Testis (tissue), 3 donors: Measurements from ENCODE around the gene CHST9. TPM values are rescaled to one million over a fixed set of nuclear protein-coding genes. Genes with fewer than 3 reads are reported as not detected.

Experiments used
- DNase-seq: peaks from one replicate; pipeline ENCODE4 v3.0.0-alpha.2; 2019
- H3K27ac ChIP-seq, 2 donors: fragments of 200-600 bp; sonication (generic); one replicate each; pipeline ENCODE4 v1.5.1; 2019
- H3K27me3 ChIP-seq: fragments of 200-600 bp; sonication (generic); one replicate; pipeline ENCODE4 v1.5.1; 2019
- H3K36me3 ChIP-seq: fragments of 200-600 bp; sonication (generic); one replicate; pipeline ENCODE4 v1.5.1; 2017; ENCODE audit warnings: low read depth; ENCODE audit errors: missing control alignments
- H3K4me1 ChIP-seq: fragments of 200-600 bp; sonication (generic); one replicate; pipeline ENCODE4 v1.5.1; 2019
- H3K4me3 ChIP-seq, 2 donors: fragments of 200-600 bp; sonication (generic); one replicate each; pipeline ENCODE4 v1.5.1; 2017 to 2019
- H3K9me3 ChIP-seq: fragments of 200-600 bp; sonication (generic); one replicate; pipeline ENCODE4 v1.5.1; 2017
- CTCF ChIP-seq, 3 experiments: fragments of 450-650 bp in 2 of 3; fragments of 200-600 bp in 1 of 3; sonication (generic) in 1 of 3; IDR thresholded peaks; one replicate each; pipeline ENCODE4 v1.5.1; 2016 to 2019; ENCODE audit warnings: antibody characterized with exemption in 3 of 3, mild to moderate bottlenecking in 2 of 3, moderate library complexity in 1 of 3
- POLR2A ChIP-seq: fragments of 450-650 bp; IDR thresholded peaks from one replicate; pipeline ENCODE4 v1.6.1; 2017; ENCODE audit warnings: antibody characterized with exemption, mild to moderate bottlenecking, moderate library complexity
- WGBS, 2 donors: methylation state at CpG; one replicate each; pipeline ENCODE4 v1.1.5; 2018; 5-methylcytosine and 5-hydroxymethylcytosine counted together
- intact Hi-C: fragments of 100-400 bp; cut with DNase I; formaldehyde crosslinking; loops from one replicate; pipeline ENCODE4 v1.15.1; 2023; ENCODE audit warnings: low total_unique reads
- polyA plus RNA-seq: library from polyadenylated mRNA; stranded (reverse); fragments of 350-450 nt; fragmentation: Illumina TruSeq; extraction: RNeasy Lipid Tissue Mini Kit (QIAGEN cat#74804); gene quantifications from one replicate; pipeline ENCODE4 v1.2.3, GENCODE V29; 2014; ENCODE audit warnings: low read depth, low replicate concordance; ENCODE audit not compliant: insufficient read depth
- total RNA-seq, 2 donors: library from RNA; depleted of rRNA; stranded (reverse); fragments of >200 nt; gene quantifications; one replicate each; pipeline ENCODE4 v1.2.3, GENCODE V29; 2016

Gene CHST9
- total and polyA plus RNA-seq, 3 donors from 2014 or later = 9.6 to 25.5 (median 20.9) TPM

- Histone ChIP-seq H3K4me1 (no peaks in the 10 kb centered on the region), H3K27ac (no peak overlapping the region), H3K4me3 (no peak overlapping the region), H3K9me3 (no peaks in the 10 kb centered on the region), H3K27me3 (no peaks in the 10 kb centered on the region), H3K36me3 (no peaks in the 10 kb centered on the region)
- WGBS, 2 donors = 50 to 76% methylated on average over 1 of the region's 1 CpG
- no peak for DNase-seq
- intact Hi-C loops = no loop called here
- no peak for TF ChIP-seq POLR2A
- TF ChIP-seq CTCF (IDR thresholded peaks at IDR 0.05) = no peak
Observed at GRCh38 chr18:27211569-27211968, 26.5 kb upstream of the CHST9 start.

DNA sequence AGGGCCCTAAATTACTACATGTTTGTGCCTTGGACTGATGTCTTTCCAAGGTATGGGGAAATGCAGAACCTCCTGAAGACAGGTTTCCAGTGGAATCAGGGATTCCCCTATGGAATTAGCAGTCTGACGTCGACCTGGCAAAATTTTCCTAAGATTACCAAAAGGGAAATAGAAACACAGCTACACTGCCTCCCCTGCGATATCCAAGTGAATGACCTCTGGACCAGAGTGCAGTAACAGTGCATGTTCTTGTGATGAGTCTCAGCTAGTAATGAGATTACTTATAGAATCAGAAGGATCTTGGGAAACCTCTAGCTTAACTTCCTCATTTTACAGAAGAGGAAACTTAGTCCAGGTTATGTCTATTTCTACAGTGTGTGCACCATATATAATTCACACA lies 21.3 kb upstream of the CHST9 start:
- no peak for TF ChIP-seq POLR2A
- TF ChIP-seq CTCF (IDR thresholded peaks at IDR 0.05) = no peak
- H3K4me3 ChIP-seq = no peak overlapping the region
- H3K27ac ChIP-seq = no peak overlapping the region
- H3K36me3 ChIP-seq = no peaks in the 10 kb centered on the region
- H3K4me1 ChIP-seq = no peaks in the 10 kb centered on the region
- no peaks in the 10 kb centered on the region for H3K9me3 ChIP-seq
- DNase-seq = no peak
- 83 to 87% methylated on average over 3 of the region's 3 CpGs for WGBS, 2 donors
- intact Hi-C loops = no loop called here
- H3K27me3 ChIP-seq = no peaks in the 10 kb centered on the region

GRCh38 chr18:27202741-27203140 lies 17.6 kb upstream of the CHST9 start:
- intact Hi-C loops = no loop called here
- TF ChIP-seq CTCF (IDR thresholded peaks at IDR 0.05) (no peak), POLR2A (no peak)
- no peaks in the 10 kb centered on the region for H3K27me3 ChIP-seq
- H3K9me3 ChIP-seq = no peaks in the 10 kb centered on the region
- no peaks in the 10 kb centered on the region for H3K36me3 ChIP-seq
- WGBS, 2 donors = 74 to 88% methylated on average over 2 of the region's 2 CpGs
- no peak for DNase-seq
- H3K27ac ChIP-seq = no peak overlapping the region
- no peaks in the 10 kb centered on the region for H3K4me1 ChIP-seq
- H3K4me3 ChIP-seq = no peak overlapping the region

- intact Hi-C loops = no loop called here
- DNase-seq = no peak
- H3K9me3 ChIP-seq = no peaks in the 10 kb centered on the region
- H3K27ac ChIP-seq = no peak overlapping the region
- no peaks in the 10 kb centered on the region for H3K27me3 ChIP-seq
- no peak overlapping the region for H3K4me3 ChIP-seq
- TF ChIP-seq POLR2A (no peak), CTCF (IDR thresholded peaks at IDR 0.05) (no peak)
- H3K4me1 ChIP-seq = no peaks in the 10 kb centered on the region
- H3K36me3 ChIP-seq = no peaks in the 10 kb centered on the region
- 72 to 79% methylated on average over 3 of the region's 3 CpGs for WGBS, 2 donors
Observed at GRCh38 chr18:27198036-27198435, 12.9 kb upstream of the CHST9 start.

- intact Hi-C loops = no loop called here
- no peak overlapping the region for H3K27ac ChIP-seq
Observed at GRCh38 chr18:27188309-27188708, 3.2 kb upstream of the CHST9 start.

More at GRCh38 chr18:27188309-27188708, 3.2 kb upstream of the CHST9 start:
- H3K27me3 ChIP-seq = no peaks in the 10 kb centered on the region
- no peaks in the 10 kb centered on the region for H3K36me3 ChIP-seq
- 76 to 80% methylated on average over 1 of the region's 1 CpG for WGBS, 2 donors
- no peak overlapping the region for H3K4me3 ChIP-seq
- H3K4me1 ChIP-seq = no peaks in the 10 kb centered on the region
- no peak for DNase-seq
- TF ChIP-seq CTCF (IDR thresholded peaks at IDR 0.05) = no peak
- TF ChIP-seq POLR2A = no peak
- no peaks in the 10 kb centered on the region for H3K9me3 ChIP-seq
